ENCODE measurements around the gene CLCF1. TPM values are rescaled to one million over a fixed set of nuclear protein-coding genes. Genes with fewer than 3 reads are reported as not detected.

Gene CLCF1
- total RNA-seq, 3 donors from 2014 or later (not counting 1 experiment from before 2014, with no cell fraction given), result 9.8 to 13.4 (median 10.3) TPM

DNA sequence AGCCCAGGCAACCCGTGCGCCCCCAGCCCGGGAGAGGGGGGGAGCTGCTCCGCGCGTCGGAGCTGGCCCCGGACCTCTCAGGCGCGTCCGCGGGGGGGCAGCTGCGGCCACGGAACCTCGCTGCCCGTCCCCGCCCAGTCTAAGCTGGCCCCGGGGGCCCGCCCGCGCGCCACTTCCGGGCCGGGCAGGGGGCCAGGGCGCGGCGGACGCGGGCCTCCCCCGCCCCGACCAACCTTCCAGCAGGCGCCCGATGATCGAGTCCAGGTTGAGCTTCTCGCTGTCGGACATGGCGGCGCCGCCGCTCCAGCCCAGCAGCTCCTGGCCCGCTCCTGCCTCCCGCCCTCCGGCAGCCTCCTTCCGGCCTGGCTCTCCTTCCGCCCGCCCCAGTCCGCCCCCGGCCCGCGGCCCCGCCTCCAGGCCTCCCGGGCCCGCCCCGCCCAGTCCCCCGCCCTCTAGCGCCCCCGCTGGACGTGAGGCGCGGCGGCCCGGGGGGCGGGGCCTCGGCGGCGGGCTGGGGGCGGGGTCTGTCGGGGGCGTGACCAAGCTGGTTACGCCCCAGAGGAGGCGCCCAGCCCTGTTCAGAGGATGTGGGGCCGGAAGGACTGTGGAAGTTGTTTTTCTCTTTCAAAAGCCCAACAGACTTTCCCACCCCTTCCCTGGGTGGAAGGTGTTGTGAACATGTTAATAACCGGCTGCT lies 28.2 kb upstream of the CLCF1 start, which contains the start of gene PPP1CA:
TSS of gene PPP1CA (minus strand) at position 364 of the 697 bp plus-strand sequence. CDS start at position 288, 76 bp downstream.
- DNase-seq (peak; percentile 93 to 94), ATAC-seq (peak; percentile 79 to 93 (median 82))
- peak within 1 kb of the TSS; percentile 86 to 96 for H3K27ac Mint-ChIP-seq
- peaks cover 91% of the 10 kb centered on the region for H3K4me1 ChIP-seq (ENCODE audit: control insufficient read depth, insufficient read depth, low read length)
- H3K27me3 ChIP-seq (ENCODE audit: control insufficient read depth, insufficient read depth, low read length), result no peaks in the 10 kb centered on the region
- H3K9me3 Mint-ChIP-seq, result no peaks in the 10 kb centered on the region
- peak within 1 kb of the TSS; percentile 94 for H3K4me3 Mint-ChIP-seq
- no peaks in the 10 kb centered on the region for H3K9me3 ChIP-seq (ENCODE audit: control insufficient read depth, insufficient read depth, low read length)
- no peaks in the 10 kb centered on the region for H3K27me3 Mint-ChIP-seq (ENCODE audit: low read depth in 2 of 2)
- H3K36me3 ChIP-seq (ENCODE audit: control insufficient read depth, insufficient read depth, low read length), result peaks cover 51% of the 10 kb centered on the region
- peaks cover 44 to 59% of the 10 kb centered on the region in 2 donors for H3K4me1 Mint-ChIP-seq
- TF ChIP-seq, protein P1, sequence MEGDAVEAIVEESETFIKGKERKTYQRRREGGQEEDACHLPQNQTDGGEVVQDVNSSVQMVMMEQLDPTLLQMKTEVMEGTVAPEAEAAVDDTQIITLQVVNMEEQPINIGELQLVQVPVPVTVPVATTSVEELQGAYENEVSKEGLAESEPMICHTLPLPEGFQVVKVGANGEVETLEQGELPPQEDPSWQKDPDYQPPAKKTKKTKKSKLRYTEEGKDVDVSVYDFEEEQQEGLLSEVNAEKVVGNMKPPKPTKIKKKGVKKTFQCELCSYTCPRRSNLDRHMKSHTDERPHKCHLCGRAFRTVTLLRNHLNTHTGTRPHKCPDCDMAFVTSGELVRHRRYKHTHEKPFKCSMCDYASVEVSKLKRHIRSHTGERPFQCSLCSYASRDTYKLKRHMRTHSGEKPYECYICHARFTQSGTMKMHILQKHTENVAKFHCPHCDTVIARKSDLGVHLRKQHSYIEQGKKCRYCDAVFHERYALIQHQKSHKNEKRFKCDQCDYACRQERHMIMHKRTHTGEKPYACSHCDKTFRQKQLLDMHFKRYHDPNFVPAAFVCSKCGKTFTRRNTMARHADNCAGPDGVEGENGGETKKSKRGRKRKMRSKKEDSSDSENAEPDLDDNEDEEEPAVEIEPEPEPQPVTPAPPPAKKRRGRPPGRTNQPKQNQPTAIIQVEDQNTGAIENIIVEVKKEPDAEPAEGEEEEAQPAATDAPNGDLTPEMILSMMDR (IDR thresholded peaks at IDR 0.05), result peak; percentile 60
- intact Hi-C loops (cut with micrococcal nuclease), result loop anchor here (2.0 to 5.0 kb wide), 5 partner anchors 19 to 106 kb away; partner anchors contain the start of genes AIP, CDK2AP2, PITPNM1 and PTPRCAP
- no peaks in the 10 kb centered on the region for H3K36me3 Mint-ChIP-seq
- peak within 1 kb of the TSS; percentile 63 for H3K27ac ChIP-seq (ENCODE audit: low read length)
- WGBS (ENCODE audit: insufficient coverage), result 0% methylated on average over 72 of the region's 73 CpGs
- H3K4me3 ChIP-seq (ENCODE audit: low read length), result peak within 1 kb of the TSS; percentile 69

DNA sequence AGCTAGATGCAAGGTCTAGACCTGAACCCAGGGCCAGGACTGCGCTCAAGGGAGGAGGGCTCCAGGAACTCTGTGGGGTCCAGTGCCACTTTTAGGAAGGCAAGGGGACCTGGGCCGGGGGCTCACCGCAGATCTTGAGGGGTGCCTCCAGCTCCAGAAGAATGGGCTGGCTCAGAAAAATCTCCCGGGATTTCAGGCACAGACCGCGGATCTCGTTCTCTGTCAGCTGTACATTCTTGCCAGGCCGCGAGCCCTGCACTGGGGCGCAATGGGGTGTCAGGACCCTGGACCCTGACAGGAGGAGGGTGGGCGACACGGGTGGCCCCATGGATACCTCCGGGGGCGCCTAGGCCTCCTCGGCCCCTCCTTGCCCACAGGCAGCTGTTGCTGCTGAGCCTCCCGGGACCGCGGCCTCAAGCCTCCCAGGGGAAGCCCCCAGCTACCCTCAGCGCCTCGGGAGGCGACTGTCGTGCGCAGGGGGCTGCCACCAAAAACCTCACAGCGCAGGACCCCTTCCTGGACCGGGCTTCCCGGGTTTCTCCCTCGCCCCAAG lies 27.6 kb upstream of the CLCF1 start:
- peak overlapping the region; percentile 84 to 96 for H3K27ac Mint-ChIP-seq
- Histone ChIP-seq H3K4me1 (ENCODE audit: control insufficient read depth, insufficient read depth, low read length) (peaks cover 91% of the 10 kb centered on the region), H3K27me3 (ENCODE audit: control insufficient read depth, insufficient read depth, low read length) (no peaks in the 10 kb centered on the region), H3K27ac (ENCODE audit: low read length) (peak overlapping the region; percentile 60), H3K4me3 (ENCODE audit: low read length) (peak overlapping the region; percentile 69), H3K36me3 (ENCODE audit: control insufficient read depth, insufficient read depth, low read length) (peaks cover 52% of the 10 kb centered on the region), H3K9me3 (ENCODE audit: control insufficient read depth, insufficient read depth, low read length) (no peaks in the 10 kb centered on the region)
- 5% methylated on average over 27 of the region's 27 CpGs for WGBS (ENCODE audit: insufficient coverage)
- DNase-seq (no peak), ATAC-seq (peak; percentile 1 to 17 (median 4))
- peak overlapping the region; percentile 88 for H3K4me3 Mint-ChIP-seq
- H3K27me3 Mint-ChIP-seq (ENCODE audit: low read depth in 2 of 2), result no peaks in the 10 kb centered on the region
- H3K36me3 Mint-ChIP-seq, result no peaks in the 10 kb centered on the region
- intact Hi-C loops (cut with micrococcal nuclease), result loop anchor here (5.0 kb wide), 3 partner anchors 66 to 106 kb away; partner anchors contain the start of genes AIP, CDK2AP2, PITPNM1 and TMEM134
- H3K4me1 Mint-ChIP-seq, result peaks cover 38 to 58% of the 10 kb centered on the region in 2 donors
- H3K9me3 Mint-ChIP-seq, result no peaks in the 10 kb centered on the region
- TF ChIP-seq, protein P1 (IDR thresholded peaks at IDR 0.05), result no peak

DNA sequence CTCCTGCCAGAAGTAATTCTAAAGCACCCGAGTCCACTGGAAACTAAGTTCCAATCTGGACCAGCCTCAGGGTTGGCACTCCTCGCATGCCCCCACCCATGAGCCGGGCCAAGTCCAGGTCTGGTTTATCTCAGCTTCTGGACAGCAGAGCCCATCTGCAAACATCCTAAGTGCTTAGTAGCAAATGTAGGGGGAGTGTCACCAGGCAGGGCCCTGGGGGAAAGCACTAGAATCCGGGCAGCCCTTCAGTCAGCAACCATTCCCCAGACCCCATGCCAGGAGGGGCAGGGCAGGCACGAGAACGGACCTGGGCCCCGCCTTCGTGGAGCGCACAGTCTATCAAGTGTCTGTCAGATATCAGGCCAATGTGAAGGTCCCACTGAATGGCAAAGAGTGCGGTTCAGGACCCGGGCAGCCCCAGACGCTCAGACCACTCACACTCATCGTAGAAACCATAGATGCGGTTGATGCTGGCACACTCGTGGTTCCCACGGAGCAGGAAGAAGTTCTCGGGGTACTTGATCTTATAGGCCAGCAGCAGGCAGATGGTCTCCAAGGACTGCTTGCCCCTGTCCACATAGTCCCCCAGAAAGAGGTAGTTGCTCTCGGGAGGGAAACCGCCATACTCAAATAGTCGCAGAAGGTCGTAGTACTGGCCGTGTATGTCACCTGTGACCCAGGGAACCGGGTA lies 27.0 kb upstream of the CLCF1 start:
- Histone ChIP-seq H3K9me3 (ENCODE audit: control insufficient read depth, insufficient read depth, low read length) (no peaks in the 10 kb centered on the region), H3K36me3 (ENCODE audit: control insufficient read depth, insufficient read depth, low read length) (peaks cover 52% of the 10 kb centered on the region), H3K4me3 (ENCODE audit: low read length) (peak overlapping the region; percentile 69), H3K4me1 (ENCODE audit: control insufficient read depth, insufficient read depth, low read length) (peaks cover 85% of the 10 kb centered on the region), H3K27ac (ENCODE audit: low read length) (peak overlapping the region; percentile 60), H3K27me3 (ENCODE audit: control insufficient read depth, insufficient read depth, low read length) (no peaks in the 10 kb centered on the region)
- ATAC-seq, result no peak
- TF ChIP-seq, protein P1 (IDR thresholded peaks at IDR 0.05), result no peak
- peak overlapping the region; percentile 84 to 96 for H3K27ac Mint-ChIP-seq
- 42% methylated on average over 23 of the region's 23 CpGs for WGBS (ENCODE audit: insufficient coverage)
- H3K9me3 Mint-ChIP-seq, result no peaks in the 10 kb centered on the region
- H3K4me3 Mint-ChIP-seq, result peak overlapping the region; percentile 88
- peak in 1 of 2 donors; percentile 41 for DNase-seq
- peaks cover 33 to 52% of the 10 kb centered on the region in 2 donors for H3K4me1 Mint-ChIP-seq
- intact Hi-C loops (cut with micrococcal nuclease), result loop anchor here (5.0 kb wide), 3 partner anchors 67 to 107 kb away; partner anchors contain the start of genes AIP, CDK2AP2, PITPNM1 and TMEM134
- no peaks in the 10 kb centered on the region for H3K36me3 Mint-ChIP-seq
- H3K27me3 Mint-ChIP-seq (ENCODE audit: low read depth in 2 of 2), result no peaks in the 10 kb centered on the region

Measured in natural killer cell (primary cell).